GM21529 (cell line): ENCODE data around the gene ASTN2.

Source experiments
- ATAC-seq: cut with Tn5 transposase; IDR thresholded peaks from one replicate; pipeline ENCODE4 v1.9.1; 2021; ENCODE audit not compliant: unreplicated experiment

Gene ASTN2

GRCh38 chr9:116688806-116689485 is 725.9 kb downstream of the ASTN2 start:
- ATAC-seq: no peak

- no peak for ATAC-seq
Observed at GRCh38 chr9:116687754-116688135, 727.1 kb downstream of the ASTN2 start.

DNA sequence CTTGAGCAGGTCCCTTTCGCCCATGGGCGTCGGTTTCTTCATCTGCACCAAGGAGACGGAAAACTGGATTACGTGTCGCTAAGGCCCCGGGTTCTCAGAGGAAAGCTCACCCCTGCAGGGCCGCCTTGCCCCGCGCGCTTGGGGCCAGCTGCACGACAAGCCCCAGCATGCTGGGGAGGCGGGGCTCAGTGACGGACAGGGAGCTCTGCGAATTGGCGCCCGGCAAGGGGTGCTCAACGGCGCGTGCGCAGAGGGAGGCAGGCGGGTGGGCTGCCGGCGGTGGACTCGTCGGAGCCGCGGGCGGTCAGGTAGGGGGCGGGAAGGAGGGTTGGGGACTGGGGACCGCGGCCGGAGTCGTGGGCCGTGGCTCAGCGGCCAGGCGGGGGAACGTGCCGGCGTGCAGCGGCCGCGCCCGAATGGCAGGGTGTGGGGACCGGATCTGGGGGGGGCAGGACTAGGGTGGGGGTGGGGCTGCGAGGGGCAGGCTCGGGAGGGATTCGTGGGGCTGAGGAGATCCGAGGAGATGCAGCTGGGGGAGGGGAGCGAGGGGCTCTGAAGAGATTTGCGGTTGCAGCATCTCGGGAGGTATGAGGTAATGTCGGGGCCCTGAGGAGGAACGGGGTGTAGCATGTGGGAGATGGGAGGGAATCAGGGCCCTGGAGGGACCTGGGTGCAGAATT is 727.6 kb downstream of the ASTN2 start, which contains the start of gene TRIM32:
Gene TRIM32, plus strand, starts transcription at position 232 of the 680 bp plus-strand sequence. CDS start 10,438 bp downstream, outside the sequence.
- ATAC-seq: peak; percentile 99

DNA sequence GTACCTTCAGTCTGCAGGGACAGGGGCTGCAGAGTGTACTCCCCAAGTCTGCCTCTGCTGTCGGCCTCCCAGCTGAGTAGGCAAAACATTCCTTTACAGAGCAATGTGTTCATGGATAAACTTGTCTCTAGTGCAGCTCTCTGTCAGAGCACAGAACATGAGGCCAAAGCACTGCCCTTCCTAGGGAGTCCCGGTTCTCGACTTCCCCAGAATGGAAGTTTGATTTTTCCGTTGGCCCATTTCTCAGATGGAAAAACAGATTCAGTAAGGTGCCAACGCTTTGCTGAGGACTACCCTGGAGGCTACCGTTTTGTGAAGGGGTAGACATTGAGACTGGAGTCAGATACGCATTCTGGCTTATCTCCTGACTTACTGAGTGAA is 728.2 kb downstream of the ASTN2 start:
- ATAC-seq: peak; percentile 41

- ATAC-seq: no peak
Observed at GRCh38 chr9:116686135-116686534, 728.7 kb downstream of the ASTN2 start.

- no peak for ATAC-seq
Observed at GRCh38 chr9:116685166-116685565, 729.7 kb downstream of the ASTN2 start.

GRCh38 chr9:116683535-116683934 is 731.3 kb downstream of the ASTN2 start:
- no peak for ATAC-seq

- no peak for ATAC-seq
Observed at GRCh38 chr9:116674210-116674980, 740.5 kb downstream of the ASTN2 start.

- ATAC-seq: no peak
Observed at GRCh38 chr9:116673375-116673774, 741.5 kb downstream of the ASTN2 start.

DNA sequence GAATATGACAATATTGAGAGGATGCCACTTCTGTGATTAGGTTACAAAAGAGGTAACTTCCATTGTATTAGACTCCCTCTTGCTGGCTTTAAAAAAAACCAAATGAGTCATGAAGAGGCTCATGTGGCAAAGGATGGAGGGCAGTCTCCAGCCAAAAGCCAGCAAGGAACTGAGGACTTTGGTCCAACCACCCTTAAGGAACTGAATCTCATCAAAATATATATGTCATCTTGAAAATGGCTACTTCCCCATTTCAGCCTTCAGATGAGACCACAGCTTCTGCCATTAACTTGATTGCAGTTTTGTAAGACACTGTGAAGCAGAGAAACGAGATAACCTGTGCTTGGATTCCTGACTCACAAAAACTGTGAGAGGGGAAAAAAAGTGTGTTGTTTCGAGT is 743.3 kb downstream of the ASTN2 start:
- ATAC-seq: no peak

GRCh38 chr9:116668970-116669695 is 745.7 kb downstream of the ASTN2 start:
- ATAC-seq: no peak

DNA sequence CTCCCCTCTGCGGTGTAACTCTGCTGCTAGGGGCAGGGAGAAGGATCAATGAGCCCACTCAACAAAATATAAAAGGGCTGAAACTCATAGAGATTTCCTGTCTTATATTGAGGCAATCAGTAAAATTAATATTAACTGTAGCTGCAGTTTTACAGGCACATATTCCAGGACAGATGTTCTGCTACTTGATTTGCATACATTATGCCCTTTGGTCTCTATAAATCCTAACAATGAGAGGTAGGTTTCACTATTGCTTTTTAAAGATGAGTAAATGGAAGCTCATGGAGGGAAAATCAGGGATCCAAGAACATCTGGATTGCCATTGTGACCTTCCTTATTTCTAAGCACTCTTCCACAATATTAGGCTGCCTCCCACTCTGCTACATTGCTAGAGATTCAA is 751.3 kb downstream of the ASTN2 start:
- no peak for ATAC-seq

DNA sequence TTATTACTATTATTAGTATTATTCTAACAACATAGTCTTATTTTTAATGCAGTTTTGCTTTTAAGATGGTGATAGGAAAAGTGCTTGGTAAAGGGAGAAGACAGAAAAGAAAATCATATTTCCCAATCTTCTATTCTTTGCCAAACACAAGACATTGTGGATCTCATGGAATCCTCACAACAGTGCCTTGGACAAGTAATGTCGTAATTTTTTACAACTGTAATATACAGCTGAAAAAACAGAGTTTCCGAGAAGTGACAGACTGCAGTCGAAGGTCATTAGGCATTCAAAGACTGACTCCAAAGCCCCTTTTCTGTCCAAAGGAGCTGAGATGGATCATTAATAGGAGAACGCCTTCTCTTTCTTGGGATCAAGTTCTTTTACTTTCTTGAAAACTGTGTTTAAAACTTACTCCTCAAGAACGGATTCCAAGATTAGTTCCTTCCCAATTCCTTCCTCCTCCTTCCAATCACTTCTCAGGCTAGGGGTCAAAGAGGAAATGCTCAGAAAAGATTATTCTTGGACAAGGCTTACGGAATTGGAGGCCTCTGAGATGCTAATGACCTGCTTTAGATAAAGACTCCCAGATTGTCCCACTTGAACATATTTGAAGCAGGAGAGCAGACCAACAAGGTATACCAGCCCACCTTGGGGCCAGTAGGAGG is 752.1 kb downstream of the ASTN2 start:
- no peak for ATAC-seq

DNA sequence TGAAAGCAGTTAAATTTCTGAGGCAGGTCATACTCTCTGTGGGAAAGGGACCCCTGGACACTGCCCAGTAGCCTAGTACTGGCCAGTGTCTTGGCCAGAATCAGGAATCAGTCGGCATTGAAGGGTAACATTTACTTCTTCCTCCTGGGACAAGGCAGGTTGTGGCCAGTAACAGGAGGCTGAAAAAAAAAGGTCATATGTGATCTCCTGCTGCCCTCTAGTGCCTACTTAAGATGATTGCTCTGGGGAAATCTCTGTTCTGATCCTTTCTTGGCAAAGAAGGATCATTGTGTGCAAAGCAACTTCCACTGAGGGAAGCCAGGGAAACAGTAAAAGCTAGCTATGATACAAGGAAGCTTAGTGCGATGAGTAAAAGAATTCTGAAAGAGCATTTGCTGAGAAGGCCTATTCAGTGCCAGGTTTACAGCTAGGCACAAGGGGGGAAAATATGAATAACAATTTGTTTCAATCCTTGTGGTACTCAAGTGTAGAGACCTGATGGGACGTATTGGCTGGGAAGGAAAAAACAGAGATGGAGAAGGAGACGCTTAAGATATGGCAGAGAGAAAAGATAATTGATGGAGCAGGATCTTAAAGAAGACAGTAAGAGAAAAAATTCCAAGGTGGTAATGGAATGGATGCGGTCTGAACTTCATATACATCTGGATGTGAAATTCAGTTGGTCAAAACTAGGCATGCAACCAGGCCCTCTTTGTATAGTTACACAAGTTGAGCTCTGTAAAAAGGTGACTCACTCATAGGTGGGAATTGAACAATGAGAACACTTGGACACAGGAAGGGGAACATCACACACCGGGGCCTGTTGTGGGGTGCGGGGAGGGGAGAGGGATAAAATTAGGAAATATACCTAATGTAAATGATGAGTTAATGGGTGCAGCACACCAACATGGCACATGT is 753.6 kb downstream of the ASTN2 start:
- peak; percentile 90 for ATAC-seq

GRCh38 chr9:116658265-116658664 is 756.6 kb downstream of the ASTN2 start:
- ATAC-seq: no peak

GRCh38 chr9:116656977-116657376 is 757.9 kb downstream of the ASTN2 start:
- ATAC-seq: no peak

GRCh38 chr9:116656501-116656971 is 758.3 kb downstream of the ASTN2 start:
- ATAC-seq: no peak

- ATAC-seq: no peak
Observed at GRCh38 chr9:116654059-116654355, 760.9 kb downstream of the ASTN2 start.

DNA sequence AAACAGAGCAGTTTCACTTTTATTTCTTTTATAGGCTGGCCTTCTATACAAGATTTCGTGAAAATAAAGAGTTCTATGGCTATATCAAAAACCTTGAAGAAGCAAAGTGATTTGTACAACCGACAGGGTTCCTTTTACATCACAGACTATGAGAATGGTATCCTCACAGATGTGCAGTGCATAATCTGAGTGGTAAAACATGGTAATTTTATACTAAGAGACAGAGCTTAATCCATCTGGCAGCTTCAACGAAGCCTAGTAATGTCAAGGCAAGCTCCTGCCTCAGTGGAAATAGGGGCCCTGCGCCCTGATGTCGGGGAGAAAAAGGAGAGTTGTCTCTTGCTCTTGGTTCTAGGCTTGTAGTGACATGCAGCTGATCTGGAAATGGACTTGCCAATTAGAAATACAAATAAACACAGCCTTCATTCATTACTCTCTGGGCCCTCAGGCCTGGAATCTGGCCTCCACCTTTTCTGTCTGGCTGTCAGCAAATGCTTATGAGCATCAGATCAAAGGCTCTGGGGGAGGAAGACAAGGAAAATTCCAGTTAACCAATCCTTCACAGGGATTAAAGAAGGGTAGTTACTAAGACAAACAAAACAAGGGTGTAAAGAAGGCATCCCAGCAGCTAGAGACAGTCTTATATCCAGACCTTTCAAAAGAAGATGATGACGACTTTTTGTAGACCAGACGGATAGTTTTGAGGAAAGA is 761.4 kb downstream of the ASTN2 start:
- ATAC-seq: no peak
